Karpas-422 (cell line): ENCODE measurements around the gene MICALL1. TPM values are rescaled to one million over a fixed set of nuclear protein-coding genes. Genes with fewer than 3 reads are reported as not detected.

Experiments used
- DNase-seq: peaks from one replicate; pipeline ENCODE4 v3.0.0-alpha.2; 2015
- H2AFZ ChIP-seq: fragments of 200-600 bp; sonication (generic); 2 replicates; pipeline ENCODE4 v1.6.1; 2014; ENCODE audit warnings: antibody characterized with exemption, low read length, mixed read lengths
- H3K27ac ChIP-seq: fragments of 200-600 bp; sonication (generic); 2 replicates; pipeline ENCODE4 v1.5.1; 2014; ENCODE audit warnings: mild to moderate bottlenecking, low read length, moderate library complexity
- H3K27me3 ChIP-seq: fragments of 200-600 bp; sonication (generic); 2 replicates; pipeline ENCODE4 v1.6.1; 2014; ENCODE audit warnings: low read length, mixed read lengths
- H3K36me3 ChIP-seq: fragments of 200-600 bp; sonication (generic); 2 replicates; pipeline ENCODE4 v1.6.1; 2014; ENCODE audit warnings: low read length, mixed read lengths; ENCODE audit not compliant: insufficient read depth
- H3K4me1 ChIP-seq: fragments of 200-600 bp; sonication (generic); 2 replicates; pipeline ENCODE4 v1.6.1; 2014; ENCODE audit warnings: mild to moderate bottlenecking, low read length, mixed read lengths
- H3K4me2 ChIP-seq: fragments of 200-600 bp; sonication (generic); 2 replicates; pipeline ENCODE4 v1.6.1; 2014; ENCODE audit warnings: low read length, low read depth, mild to moderate bottlenecking; ENCODE audit not compliant: poor library complexity, severe bottlenecking
- H3K4me3 ChIP-seq: fragments of 200-600 bp; sonication (generic); 2 replicates; pipeline ENCODE4 v1.5.1; 2014; ENCODE audit warnings: mild to moderate bottlenecking, antibody characterized with exemption, low read length, mixed read lengths
- H3K79me2 ChIP-seq: fragments of 200-600 bp; sonication (generic); 2 replicates; pipeline ENCODE4 v1.6.1; 2014; ENCODE audit warnings: mild to moderate bottlenecking, low read length, mixed read lengths
- H3K9ac ChIP-seq: fragments of 200-600 bp; sonication (generic); 2 replicates; pipeline ENCODE4 v1.6.0; 2014; ENCODE audit warnings: low read length
- H3K9me2 ChIP-seq: fragments of 200-600 bp; sonication (generic), shearing (Covaris generic); replicated peaks from 2 replicates; pipeline ENCODE4 v1.6.0; 2014; ENCODE audit warnings: mild to moderate bottlenecking, low read length, moderate library complexity; ENCODE audit not compliant: insufficient read depth
- H3K9me3 ChIP-seq: fragments of 300-700, 200-600 bp; sonication (generic); 2 replicates; pipeline ENCODE4 v1.6.1; 2014; ENCODE audit warnings: low read length, mixed read lengths
- H4K20me1 ChIP-seq: fragments of 200-600 bp; sonication (generic); 2 replicates; pipeline ENCODE4 v1.6.1; 2014; ENCODE audit warnings: mild to moderate bottlenecking, antibody characterized with exemption, low read length, low read depth; ENCODE audit not compliant: insufficient read depth
- total RNA-seq: library from RNA; depleted of rRNA; stranded (reverse); fragments of >200 nt; shearing (Covaris generic); gene quantifications from 2 replicates; pipeline ENCODE4 v1.2.3, GENCODE V29; 2014; ENCODE audit warnings: low replicate concordance

Gene MICALL1
- total RNA-seq, 1 experiment from 2014 or later, result 14.3 TPM

GRCh38 chr22:37983860-37984791 is 78.0 kb downstream of the MICALL1 start, which contains the start of gene SOX10:
TSS of gene SOX10 (minus strand) at chr22:37984555. CDS start at chr22:37983784, 771 bp downstream.
- peaks cover 4% of the 10 kb centered on the region for H3K4me1 ChIP-seq
- DNase-seq, result no peak

GRCh38 chr22:37985050-37985585 is 79.0 kb downstream of the MICALL1 start:
- no peak for DNase-seq
- Histone ChIP-seq H3K9ac (no peak overlapping the region), H3K4me2 (no peak overlapping the region), H3K27ac (no peak overlapping the region), H2AFZ (no peak overlapping the region), H3K4me1 (peaks cover 4% of the 10 kb centered on the region), H3K36me3 (no peaks in the 10 kb centered on the region), H3K79me2 (no peaks in the 10 kb centered on the region), H3K4me3 (no peak overlapping the region), H3K9me2 (no peaks in the 10 kb centered on the region), H4K20me1 (0 out of 2 replicates have a peak, but pooled peaks cover 7% of the 10 kb centered on the region), H3K27me3 (no peaks in the 10 kb centered on the region), H3K9me3 (no peaks in the 10 kb centered on the region)

More at GRCh38 chr22:37983860-37984791, 78.0 kb downstream of the MICALL1 start, which contains the start of gene SOX10:
- Histone ChIP-seq H3K27ac (no peak within 1 kb of the TSS), H3K9me3 (no peaks in the 10 kb centered on the region), H3K36me3 (no peaks in the 10 kb centered on the region), H3K79me2 (no peaks in the 10 kb centered on the region), H3K9ac (no peak within 1 kb of the TSS), H2AFZ (no peak within 1 kb of the TSS), H4K20me1 (no peaks in the 10 kb centered on the region), H3K27me3 (no peaks in the 10 kb centered on the region), H3K9me2 (no peaks in the 10 kb centered on the region), H3K4me3 (no peak within 1 kb of the TSS), H3K4me2 (no peak within 1 kb of the TSS)

DNA sequence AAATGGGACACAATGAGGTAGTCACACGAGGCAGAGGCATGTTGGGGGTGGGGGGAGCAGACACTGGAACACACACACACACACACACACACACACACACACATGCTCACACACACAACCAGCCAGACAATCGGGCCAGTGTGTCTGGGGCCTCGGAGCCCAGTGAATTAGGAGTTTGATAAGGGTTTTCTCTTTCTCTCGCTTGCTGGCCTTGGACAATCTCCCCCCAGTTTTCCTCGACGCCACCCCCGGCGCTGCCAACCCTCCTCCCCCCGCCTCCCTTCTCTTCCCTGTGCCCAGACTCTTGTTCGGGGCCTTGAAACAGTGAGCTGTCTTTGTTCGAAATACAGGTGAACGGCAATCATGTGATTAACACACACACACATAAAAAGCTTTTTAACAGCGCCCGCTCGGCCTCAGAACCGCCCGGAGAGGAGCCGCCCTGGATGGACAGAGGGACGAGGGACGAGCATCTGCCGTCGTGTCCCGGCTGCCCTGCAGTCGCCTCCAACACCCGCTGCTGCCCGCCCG is 79.7 kb downstream of the MICALL1 start:
- H3K27me3 ChIP-seq, result no peaks in the 10 kb centered on the region
- no peak overlapping the region for H3K27ac ChIP-seq
- no peaks in the 10 kb centered on the region for H3K36me3 ChIP-seq
- H2AFZ ChIP-seq, result no peak overlapping the region
- H3K9ac ChIP-seq, result no peak overlapping the region
- H3K9me3 ChIP-seq, result no peaks in the 10 kb centered on the region
- H3K4me1 ChIP-seq, result peaks cover 4% of the 10 kb centered on the region
- no peak overlapping the region for H3K4me2 ChIP-seq
- H3K9me2 ChIP-seq, result no peaks in the 10 kb centered on the region
- no peaks in the 10 kb centered on the region for H3K79me2 ChIP-seq
- 0 out of 2 replicates have a peak, but pooled peaks cover 7% of the 10 kb centered on the region for H4K20me1 ChIP-seq
- no peak overlapping the region for H3K4me3 ChIP-seq
- no peak for DNase-seq

- peaks cover 4% of the 10 kb centered on the region for H3K4me1 ChIP-seq
- H3K79me2 ChIP-seq, result no peaks in the 10 kb centered on the region
- no peak overlapping the region for H2AFZ ChIP-seq
- no peak overlapping the region for H3K9ac ChIP-seq
- no peak overlapping the region for H3K27ac ChIP-seq
- no peaks in the 10 kb centered on the region for H3K9me3 ChIP-seq
- H3K36me3 ChIP-seq, result no peaks in the 10 kb centered on the region
- 0 out of 2 replicates have a peak, but pooled peaks cover 7% of the 10 kb centered on the region for H4K20me1 ChIP-seq
- H3K27me3 ChIP-seq, result no peaks in the 10 kb centered on the region
- H3K4me2 ChIP-seq, result no peak overlapping the region
- H3K4me3 ChIP-seq, result no peak overlapping the region
- H3K9me2 ChIP-seq, result no peaks in the 10 kb centered on the region
- no peak for DNase-seq
Observed at GRCh38 chr22:37986371-37986770, 80.3 kb downstream of the MICALL1 start.

DNA sequence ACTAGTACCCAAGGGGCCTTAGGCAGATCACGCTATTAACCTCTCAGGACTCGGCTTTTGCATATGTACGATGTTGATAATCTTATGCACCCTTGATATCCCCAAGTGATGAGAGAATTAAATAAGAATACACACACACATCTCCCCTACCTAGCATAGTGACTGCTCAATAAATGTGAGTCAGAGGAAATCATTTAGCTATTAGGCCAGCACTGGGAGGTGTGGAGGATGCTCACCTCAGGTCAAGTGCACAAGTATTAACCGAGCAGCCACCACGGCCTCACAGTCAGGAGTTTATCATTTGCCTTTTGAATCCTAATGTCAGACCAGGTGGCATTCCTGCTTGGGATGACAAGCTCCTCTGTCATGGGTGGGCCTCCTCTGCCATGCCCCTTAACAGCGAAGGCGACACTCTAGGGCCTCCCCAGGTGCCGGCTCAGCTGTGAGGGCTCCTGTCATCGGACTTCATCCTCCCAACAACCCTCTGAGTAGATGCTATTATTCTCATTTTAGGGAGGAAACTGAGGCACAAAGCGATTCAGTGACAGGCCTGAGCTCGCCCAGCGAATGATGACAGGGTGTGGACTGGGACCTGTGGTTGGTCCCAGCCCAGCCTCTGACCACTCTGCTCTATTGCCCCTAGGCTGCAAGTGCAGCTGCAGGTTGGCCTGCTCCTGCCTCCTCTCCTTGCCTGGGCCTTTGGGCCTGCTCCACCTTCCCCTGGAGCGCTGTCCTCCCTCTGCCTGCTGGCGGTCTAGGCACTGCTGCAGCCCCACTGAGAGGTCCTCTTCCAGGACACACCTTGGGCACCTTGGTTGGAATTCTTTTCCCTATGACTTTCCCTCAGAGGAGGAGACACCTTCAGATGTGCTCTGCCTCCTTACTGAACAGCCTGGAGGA is 83.3 kb downstream of the MICALL1 start:
- Histone ChIP-seq H3K79me2 (no peaks in the 10 kb centered on the region), H3K4me3 (no peak overlapping the region), H3K27ac (no peak overlapping the region), H3K9ac (no peak overlapping the region), H3K27me3 (no peaks in the 10 kb centered on the region), H3K36me3 (no peaks in the 10 kb centered on the region), H2AFZ (no peak overlapping the region), H3K9me2 (no peaks in the 10 kb centered on the region), H3K4me2 (no peak overlapping the region), H3K4me1 (peaks cover 4% of the 10 kb centered on the region), H3K9me3 (no peaks in the 10 kb centered on the region), H4K20me1 (0 out of 2 replicates have a peak, but pooled peaks cover 7% of the 10 kb centered on the region)
- no peak for DNase-seq

DNA sequence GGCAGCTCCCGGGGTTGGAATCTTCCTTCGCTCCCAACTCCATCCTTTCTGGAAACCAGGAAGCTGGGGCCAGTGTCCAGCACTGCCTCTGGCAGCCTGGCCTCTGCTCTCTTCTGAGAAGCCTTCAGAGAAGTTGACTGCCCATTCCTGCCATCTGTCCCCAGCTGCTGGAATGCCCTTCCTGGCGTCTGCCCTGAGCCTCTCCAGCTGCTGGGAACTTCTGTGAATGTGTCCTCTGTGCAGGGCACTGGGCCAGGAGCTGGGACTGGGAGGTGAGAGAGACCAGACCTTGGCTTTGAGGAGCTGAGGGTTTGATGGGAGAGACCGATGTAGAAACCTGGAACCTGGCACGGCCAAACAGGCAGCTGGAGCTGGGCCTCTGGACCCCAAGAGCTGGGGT is 84.2 kb downstream of the MICALL1 start:
- no peak overlapping the region for H3K4me2 ChIP-seq
- H3K9me2 ChIP-seq, result no peaks in the 10 kb centered on the region
- no peaks in the 10 kb centered on the region for H3K9me3 ChIP-seq
- peaks cover 4% of the 10 kb centered on the region for H3K4me1 ChIP-seq
- H3K4me3 ChIP-seq, result no peak overlapping the region
- H3K79me2 ChIP-seq, result no peaks in the 10 kb centered on the region
- 0 out of 2 replicates have a peak, but pooled peaks cover 9% of the 10 kb centered on the region for H4K20me1 ChIP-seq
- H3K27ac ChIP-seq, result no peak overlapping the region
- no peaks in the 10 kb centered on the region for H3K36me3 ChIP-seq
- H3K9ac ChIP-seq, result no peak overlapping the region
- no peak for DNase-seq
- no peak overlapping the region for H2AFZ ChIP-seq
- H3K27me3 ChIP-seq, result no peaks in the 10 kb centered on the region

- H3K4me1 ChIP-seq, result peaks cover 4% of the 10 kb centered on the region
- no peak overlapping the region for H3K9ac ChIP-seq
- H2AFZ ChIP-seq, result no peak overlapping the region
- H3K27me3 ChIP-seq, result no peaks in the 10 kb centered on the region
- H3K9me2 ChIP-seq, result no peaks in the 10 kb centered on the region
- no peak for DNase-seq
- no peaks in the 10 kb centered on the region for H3K36me3 ChIP-seq
- no peak overlapping the region for H3K4me2 ChIP-seq
- no peaks in the 10 kb centered on the region for H3K9me3 ChIP-seq
- H3K4me3 ChIP-seq, result no peak overlapping the region
- H4K20me1 ChIP-seq, result 0 out of 2 replicates have a peak, but pooled peaks cover 11% of the 10 kb centered on the region
- H3K27ac ChIP-seq, result no peak overlapping the region
- H3K79me2 ChIP-seq, result no peaks in the 10 kb centered on the region
Observed at GRCh38 chr22:37990862-37991261, 84.8 kb downstream of the MICALL1 start.
